ENCODE results near the gene PLS3. TPM values are rescaled to one million over a fixed set of nuclear protein-coding genes. Genes with fewer than 3 reads are reported as not detected.
A peak's percentile ranks its signal among the peaks of the same experiment; 100 is the strongest.

The PLS3 gene
- polyA plus RNA-seq, 1 donor from 2014 or later, result 3.8 TPM

DNA sequence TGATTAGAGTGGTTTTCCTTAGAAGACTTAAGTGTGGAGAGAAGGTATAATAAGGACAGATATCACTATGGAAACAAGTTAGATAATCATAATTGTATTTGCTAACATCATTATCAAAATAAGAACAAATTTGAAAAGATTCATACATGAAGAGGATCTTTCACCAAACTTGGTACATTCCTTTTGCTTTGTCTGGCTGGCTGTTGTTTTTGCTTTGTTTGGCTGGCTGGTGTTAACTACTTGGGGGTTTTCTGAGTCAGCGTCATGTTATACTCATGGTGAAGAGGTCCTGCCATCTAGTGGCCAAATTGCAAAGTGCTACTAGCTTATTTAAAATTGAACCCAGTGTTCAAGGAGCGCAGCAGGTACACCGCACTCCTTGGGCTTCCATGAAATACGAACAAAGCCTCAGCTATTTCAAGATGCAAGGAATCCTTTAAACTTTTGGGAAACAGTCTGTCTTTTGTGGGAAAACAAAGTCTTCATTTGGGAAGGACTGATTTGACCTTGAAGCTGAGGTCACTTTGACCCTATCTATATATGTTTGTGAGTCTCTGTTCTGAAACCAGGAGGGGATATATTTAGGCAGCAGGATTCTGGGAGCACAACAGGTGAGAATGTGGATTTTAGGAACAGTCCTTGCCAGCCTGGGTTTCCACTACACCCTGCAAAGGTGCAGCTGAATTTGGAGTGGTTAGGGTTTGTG lies 129.7 kb downstream of the PLS3 start:
- Histone ChIP-seq H3K79me2 (replicated peaks; ENCODE audit: insufficient read depth, low read length) (no peaks in the 10 kb centered on the region), H3K4me2 (ENCODE audit: low read length) (no peak overlapping the region), H3K27ac (ENCODE audit: low read length) (no peak overlapping the region), H3K27me3 (ENCODE audit: insufficient read depth, low read depth, low read length) (no peaks in the 10 kb centered on the region), H2AFZ (ENCODE audit: low read depth, low read length) (no peak overlapping the region), H3K9me2 (ENCODE audit: insufficient read depth, low read length) (no peaks in the 10 kb centered on the region), H3K4me3 (ENCODE audit: low read length) (no peak overlapping the region), H3K9ac (ENCODE audit: low read length) (no peak overlapping the region), H4K20me1 (ENCODE audit: insufficient read depth) (no peaks in the 10 kb centered on the region), H3K36me3 (ENCODE audit: insufficient read depth, low read length) (no peaks in the 10 kb centered on the region), H3K9me3 (ENCODE audit: low read length) (no peaks in the 10 kb centered on the region), H3F3A (ENCODE audit: insufficient read depth, low read length, poor library complexity, severe bottlenecking) (no peaks in the 10 kb centered on the region)
- no peak for TF ChIP-seq POLR2AphosphoS5 (IDR thresholded peaks at IDR 0.05)
- TF ChIP-seq, protein P1, sequence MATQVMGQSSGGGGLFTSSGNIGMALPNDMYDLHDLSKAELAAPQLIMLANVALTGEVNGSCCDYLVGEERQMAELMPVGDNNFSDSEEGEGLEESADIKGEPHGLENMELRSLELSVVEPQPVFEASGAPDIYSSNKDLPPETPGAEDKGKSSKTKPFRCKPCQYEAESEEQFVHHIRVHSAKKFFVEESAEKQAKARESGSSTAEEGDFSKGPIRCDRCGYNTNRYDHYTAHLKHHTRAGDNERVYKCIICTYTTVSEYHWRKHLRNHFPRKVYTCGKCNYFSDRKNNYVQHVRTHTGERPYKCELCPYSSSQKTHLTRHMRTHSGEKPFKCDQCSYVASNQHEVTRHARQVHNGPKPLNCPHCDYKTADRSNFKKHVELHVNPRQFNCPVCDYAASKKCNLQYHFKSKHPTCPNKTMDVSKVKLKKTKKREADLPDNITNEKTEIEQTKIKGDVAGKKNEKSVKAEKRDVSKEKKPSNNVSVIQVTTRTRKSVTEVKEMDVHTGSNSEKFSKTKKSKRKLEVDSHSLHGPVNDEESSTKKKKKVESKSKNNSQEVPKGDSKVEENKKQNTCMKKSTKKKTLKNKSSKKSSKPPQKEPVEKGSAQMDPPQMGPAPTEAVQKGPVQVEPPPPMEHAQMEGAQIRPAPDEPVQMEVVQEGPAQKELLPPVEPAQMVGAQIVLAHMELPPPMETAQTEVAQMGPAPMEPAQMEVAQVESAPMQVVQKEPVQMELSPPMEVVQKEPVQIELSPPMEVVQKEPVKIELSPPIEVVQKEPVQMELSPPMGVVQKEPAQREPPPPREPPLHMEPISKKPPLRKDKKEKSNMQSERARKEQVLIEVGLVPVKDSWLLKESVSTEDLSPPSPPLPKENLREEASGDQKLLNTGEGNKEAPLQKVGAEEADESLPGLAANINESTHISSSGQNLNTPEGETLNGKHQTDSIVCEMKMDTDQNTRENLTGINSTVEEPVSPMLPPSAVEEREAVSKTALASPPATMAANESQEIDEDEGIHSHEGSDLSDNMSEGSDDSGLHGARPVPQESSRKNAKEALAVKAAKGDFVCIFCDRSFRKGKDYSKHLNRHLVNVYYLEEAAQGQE (IDR thresholded peaks at IDR 0.05; ENCODE audit: borderline replicate concordance), result no peak
- no peak for TF ChIP-seq EZH2 (IDR thresholded peaks at IDR 0.05; ENCODE audit: borderline replicate concordance, insufficient read depth, low read length, poor library complexity, severe bottlenecking)
- no peak for TF ChIP-seq MXI1 (conservative IDR thresholded peaks at IDR 0.05; ENCODE audit: poor library complexity, severe bottlenecking)
- TF ChIP-seq RAD21 (conservative IDR thresholded peaks at IDR 0.05), result peak; percentile 66
- TF ChIP-seq SMC3 (conservative IDR thresholded peaks at IDR 0.05; ENCODE audit: poor library complexity), result peak; percentile 69
- TF ChIP-seq TAF1 (IDR thresholded peaks at IDR 0.05; ENCODE audit: low read depth), result no peak
- no peak for TF ChIP-seq EP300 (conservative IDR thresholded peaks at IDR 0.05; ENCODE audit: poor library complexity, severe bottlenecking)
- TF ChIP-seq, protein P2, sequence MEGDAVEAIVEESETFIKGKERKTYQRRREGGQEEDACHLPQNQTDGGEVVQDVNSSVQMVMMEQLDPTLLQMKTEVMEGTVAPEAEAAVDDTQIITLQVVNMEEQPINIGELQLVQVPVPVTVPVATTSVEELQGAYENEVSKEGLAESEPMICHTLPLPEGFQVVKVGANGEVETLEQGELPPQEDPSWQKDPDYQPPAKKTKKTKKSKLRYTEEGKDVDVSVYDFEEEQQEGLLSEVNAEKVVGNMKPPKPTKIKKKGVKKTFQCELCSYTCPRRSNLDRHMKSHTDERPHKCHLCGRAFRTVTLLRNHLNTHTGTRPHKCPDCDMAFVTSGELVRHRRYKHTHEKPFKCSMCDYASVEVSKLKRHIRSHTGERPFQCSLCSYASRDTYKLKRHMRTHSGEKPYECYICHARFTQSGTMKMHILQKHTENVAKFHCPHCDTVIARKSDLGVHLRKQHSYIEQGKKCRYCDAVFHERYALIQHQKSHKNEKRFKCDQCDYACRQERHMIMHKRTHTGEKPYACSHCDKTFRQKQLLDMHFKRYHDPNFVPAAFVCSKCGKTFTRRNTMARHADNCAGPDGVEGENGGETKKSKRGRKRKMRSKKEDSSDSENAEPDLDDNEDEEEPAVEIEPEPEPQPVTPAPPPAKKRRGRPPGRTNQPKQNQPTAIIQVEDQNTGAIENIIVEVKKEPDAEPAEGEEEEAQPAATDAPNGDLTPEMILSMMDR (IDR thresholded peaks at IDR 0.05; ENCODE audit: poor library complexity, severe bottlenecking), result peak; percentile 74

DNA sequence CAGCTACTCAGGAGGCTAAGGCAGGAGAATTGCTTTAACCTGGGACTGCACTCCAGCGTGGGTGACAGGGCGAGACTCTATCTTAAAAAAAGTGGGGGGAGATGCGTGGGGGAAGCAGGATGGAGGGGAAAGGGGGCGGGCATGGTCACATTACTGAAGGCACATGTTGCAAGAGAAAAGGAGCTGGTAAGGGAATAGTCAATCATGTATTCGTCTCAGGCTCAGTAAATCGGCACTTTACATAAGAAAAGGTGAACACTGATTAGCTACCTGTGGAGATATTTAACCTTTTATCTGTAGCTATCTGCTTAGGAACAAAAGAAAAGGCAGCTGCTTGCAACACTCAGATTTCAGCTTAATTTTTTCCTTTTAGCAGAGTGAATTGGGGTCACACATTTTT lies 132.5 kb downstream of the PLS3 start:
- Histone ChIP-seq H3K4me2 (ENCODE audit: low read length) (no peak overlapping the region), H3K27ac (ENCODE audit: low read length) (no peak overlapping the region), H3K36me3 (ENCODE audit: insufficient read depth, low read length) (no peaks in the 10 kb centered on the region), H3K9me2 (ENCODE audit: insufficient read depth, low read length) (no peaks in the 10 kb centered on the region), H4K20me1 (ENCODE audit: insufficient read depth) (no peaks in the 10 kb centered on the region), H3K4me3 (ENCODE audit: low read length) (no peak overlapping the region), H3K9me3 (ENCODE audit: low read length) (no peaks in the 10 kb centered on the region), H3F3A (ENCODE audit: insufficient read depth, low read length, poor library complexity, severe bottlenecking) (no peaks in the 10 kb centered on the region), H3K9ac (ENCODE audit: low read length) (no peak overlapping the region), H2AFZ (ENCODE audit: low read depth, low read length) (no peak overlapping the region), H3K79me2 (replicated peaks; ENCODE audit: insufficient read depth, low read length) (no peaks in the 10 kb centered on the region), H3K27me3 (ENCODE audit: insufficient read depth, low read depth, low read length) (no peaks in the 10 kb centered on the region)
- TF ChIP-seq EZH2 (IDR thresholded peaks at IDR 0.05; ENCODE audit: borderline replicate concordance, insufficient read depth, low read length, poor library complexity, severe bottlenecking), result no peak
- TF ChIP-seq RAD21 (conservative IDR thresholded peaks at IDR 0.05), result no peak
- no peak for TF ChIP-seq EP300 (conservative IDR thresholded peaks at IDR 0.05; ENCODE audit: poor library complexity, severe bottlenecking)
- TF ChIP-seq TAF1 (IDR thresholded peaks at IDR 0.05; ENCODE audit: low read depth), result no peak
- no peak for TF ChIP-seq MXI1 (conservative IDR thresholded peaks at IDR 0.05; ENCODE audit: poor library complexity, severe bottlenecking)
- TF ChIP-seq POLR2AphosphoS5 (IDR thresholded peaks at IDR 0.05), result no peak
- TF ChIP-seq SMC3 (conservative IDR thresholded peaks at IDR 0.05; ENCODE audit: poor library complexity), result no peak
- TF ChIP-seq, protein P1 (IDR thresholded peaks at IDR 0.05; ENCODE audit: borderline replicate concordance), result no peak
- TF ChIP-seq, protein P2 (IDR thresholded peaks at IDR 0.05; ENCODE audit: poor library complexity, severe bottlenecking), result no peak
